Stimulated activated CD4-positive, alpha-beta T cell treated with anti-CD3 and anti-CD28 coated beads, Interleukin-4, amount 100 ng/mL, for 1 hour (primary cell): Measurements from ENCODE around the gene ANGEL1.

Source experiments
- DNase-seq: peaks from one replicate; pipeline ENCODE4 v3.0.0-alpha.2; 2020

The ANGEL1 gene

DNA sequence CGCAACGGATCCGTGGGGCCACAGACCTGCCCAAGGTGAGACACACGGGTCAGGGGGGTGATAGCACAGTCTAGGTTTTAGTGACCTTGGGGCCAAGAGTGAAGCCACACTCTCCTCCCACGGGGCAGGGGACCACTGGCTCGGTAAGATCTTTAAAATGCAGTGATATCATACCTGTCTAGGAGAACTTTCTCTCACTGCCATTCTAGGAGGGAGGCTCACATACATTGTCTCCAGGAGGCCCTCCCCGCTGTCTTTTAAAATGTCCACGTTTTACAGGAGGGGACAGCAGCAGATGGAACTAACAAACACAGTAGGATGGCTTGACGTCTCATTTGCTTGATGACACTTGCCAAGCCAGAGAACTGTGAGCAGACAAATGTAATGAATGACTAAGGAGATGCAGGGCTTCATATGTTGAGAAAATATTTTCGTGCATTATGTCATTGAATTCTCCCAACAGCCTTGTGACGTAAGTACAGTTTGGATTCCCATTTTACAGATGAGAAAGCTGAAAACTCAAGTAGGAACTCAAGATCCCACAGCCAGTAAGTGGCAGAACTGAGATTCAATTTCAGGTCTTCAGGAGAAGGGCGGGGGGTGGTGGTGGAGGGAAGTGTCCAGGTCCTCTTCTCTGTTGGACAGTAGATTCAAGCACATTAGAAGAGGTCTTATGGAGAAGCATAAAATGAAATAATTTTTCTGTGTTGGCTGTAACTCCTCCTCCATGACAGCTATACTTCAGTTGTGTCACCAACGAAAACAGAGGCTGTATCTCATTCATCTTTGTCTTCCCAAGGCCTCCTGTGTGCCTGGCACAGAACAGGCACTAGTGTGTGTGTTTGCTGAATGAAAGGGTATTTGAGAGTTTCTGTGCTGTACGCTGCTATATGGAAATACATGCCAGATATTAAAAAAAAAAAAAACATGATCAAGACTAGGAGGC is 49.3 kb downstream of the ANGEL1 start:
- DNase-seq = no peak

DNA sequence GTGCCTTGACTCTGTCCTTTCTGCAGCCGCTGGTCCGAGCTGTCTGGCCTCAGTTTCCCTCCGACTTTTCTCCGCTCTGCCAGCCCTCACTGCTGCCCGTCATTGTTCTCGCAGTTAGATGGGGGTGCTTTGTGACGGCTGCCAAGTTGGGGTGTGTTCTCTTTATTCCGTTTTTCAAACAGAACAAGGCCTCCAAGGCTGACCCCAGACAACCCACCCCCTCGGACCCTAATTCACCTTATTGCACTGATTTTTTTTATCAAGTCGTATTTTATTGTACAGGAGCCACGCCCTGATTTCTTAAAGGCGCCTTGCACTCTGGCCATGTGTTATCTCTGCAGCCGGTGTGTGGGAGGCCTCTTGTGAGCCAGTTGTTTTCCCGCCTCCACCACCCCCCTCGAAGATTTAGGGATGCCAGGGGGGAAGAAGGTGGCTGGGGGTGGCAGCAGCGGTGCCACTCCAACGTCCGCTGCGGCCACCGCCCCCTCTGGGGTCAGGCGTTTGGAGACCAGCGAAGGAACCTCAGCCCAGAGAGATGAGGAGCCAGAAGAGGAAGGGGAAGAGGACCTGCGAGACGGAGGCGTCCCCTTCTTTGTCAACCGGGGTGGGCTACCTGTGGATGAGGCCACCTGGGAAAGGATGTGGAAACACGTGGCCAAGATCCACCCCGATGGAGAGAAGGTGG is 50.1 kb downstream of the ANGEL1 start:
- DNase-seq = no peak

DNA sequence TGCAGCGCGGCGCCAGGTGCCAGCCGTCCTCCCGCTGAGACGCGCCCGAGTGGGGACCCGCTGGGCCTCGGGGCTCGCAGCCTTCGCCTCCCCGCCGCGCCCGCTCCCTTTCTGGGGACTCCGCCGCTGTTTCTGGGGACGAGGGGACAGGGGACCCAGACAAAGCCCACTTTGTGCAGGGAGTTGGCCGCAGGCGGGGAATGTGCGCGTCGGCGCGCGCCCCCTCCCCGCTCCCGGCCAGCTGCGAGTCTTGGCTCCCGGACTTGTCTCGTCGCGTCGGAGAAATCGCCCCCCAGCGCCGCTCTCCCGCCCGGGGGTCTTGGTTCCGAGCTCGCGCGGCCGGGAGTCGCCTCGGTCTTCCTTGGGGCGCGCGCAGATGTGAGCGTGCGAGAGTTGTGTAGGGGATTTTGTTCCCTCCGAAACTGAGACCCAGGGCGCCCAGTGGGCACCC is 50.7 kb downstream of the ANGEL1 start:
- no peak for DNase-seq

DNA sequence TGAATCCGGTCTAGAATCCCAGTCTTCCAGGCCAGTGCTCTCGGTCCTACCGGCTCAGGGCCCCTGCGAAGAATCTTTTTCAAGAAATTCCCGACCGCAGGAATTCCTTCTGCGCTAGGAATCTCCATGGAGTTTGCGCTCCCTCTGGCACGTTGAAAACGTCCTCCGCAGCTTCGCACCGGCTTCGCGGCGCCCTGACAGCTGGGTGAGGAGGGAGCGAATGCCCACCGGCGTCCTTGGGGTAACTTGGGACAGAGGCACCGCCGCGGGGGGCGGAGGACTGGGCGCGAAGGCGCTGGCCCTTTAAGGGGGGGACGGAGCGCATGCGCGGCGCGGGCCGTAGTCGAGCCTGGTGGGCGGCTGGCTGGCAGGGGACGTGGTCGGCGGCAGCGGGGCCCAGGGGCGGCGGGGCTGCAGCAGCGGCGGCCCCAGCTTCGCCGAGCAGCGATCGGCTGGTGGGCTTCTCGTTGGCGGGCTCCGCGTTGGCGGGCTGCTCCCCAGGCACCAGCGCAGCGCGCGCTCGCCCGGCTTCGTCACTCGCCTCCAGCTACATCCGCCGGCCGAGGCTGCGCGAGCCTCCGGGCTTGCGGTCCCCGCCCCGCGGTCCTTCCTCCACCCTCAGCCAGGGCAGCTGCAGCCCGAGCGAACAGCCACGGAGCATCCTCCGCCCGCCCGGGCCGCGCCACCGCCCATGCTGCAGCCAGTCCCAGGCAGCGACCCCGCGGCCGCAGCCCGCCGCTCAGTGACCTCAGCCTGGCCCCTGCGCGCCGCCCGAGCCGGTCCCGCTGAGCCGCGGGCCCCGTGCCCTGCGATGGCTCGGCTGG is 51.3 kb downstream of the ANGEL1 start, which contains the start of gene VASH1:
Gene VASH1, plus strand, starts transcription at position 333 of the 824 bp plus-strand sequence. CDS start 1,354 bp downstream, outside the sequence.
- peak; percentile 60 for DNase-seq

DNA sequence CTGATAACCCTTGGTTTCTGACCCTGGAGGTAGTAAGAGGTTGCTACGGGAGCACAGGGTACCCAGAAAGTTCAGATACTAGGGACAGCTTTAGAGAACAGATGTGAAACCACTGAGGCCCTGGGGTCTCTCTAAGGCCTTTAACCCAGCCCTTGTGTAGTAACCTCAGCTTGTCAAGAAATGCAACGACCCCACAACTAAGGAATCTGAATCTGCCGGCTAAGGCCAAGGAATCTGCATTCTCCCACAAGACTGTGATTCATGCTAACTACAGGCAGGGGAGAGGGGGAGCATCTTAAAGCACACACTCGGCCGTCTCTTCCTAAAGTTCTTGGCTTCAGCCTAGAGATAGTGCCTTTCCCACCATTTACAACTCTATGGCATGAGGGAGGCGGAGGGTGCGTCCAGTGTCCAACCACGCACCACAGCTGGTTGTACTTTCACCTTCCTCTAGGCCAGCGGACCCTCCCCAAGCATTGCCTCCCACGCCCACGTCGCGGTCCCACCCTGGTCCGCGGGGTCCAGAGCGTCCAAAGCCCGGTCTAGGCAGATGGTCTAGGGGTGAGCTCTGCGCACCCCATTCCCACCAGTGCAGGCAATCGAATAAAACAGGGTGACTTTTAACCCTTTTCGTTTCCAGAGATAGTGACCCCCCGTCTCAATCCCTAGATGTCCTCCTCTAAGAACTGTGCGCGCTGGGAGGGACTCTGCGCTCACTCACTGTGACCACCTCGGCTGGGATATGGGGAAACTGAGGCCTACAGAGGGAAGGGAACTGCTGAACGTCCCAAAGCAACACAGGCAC is 52.1 kb downstream of the ANGEL1 start:
- DNase-seq = no peak

DNA sequence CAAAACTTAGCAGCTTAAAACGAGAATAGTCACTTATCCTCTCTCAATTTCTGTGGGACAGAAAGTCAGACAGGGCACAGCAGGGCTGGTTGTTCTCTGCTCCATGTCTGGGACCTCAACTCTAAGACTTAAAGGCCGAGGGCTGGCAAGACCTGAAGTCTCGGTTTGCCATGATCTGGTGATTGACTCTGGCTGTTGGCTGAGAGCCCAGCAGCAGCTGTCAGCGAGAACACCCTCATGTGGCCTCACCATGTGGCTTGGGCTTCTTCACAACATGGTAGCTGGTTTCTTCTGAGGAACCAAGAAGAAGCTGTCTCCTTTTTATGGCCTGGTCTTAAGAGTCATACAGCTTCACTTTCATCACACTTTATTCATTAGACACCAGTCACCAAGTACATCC is 53.1 kb downstream of the ANGEL1 start:
- no peak for DNase-seq

DNA sequence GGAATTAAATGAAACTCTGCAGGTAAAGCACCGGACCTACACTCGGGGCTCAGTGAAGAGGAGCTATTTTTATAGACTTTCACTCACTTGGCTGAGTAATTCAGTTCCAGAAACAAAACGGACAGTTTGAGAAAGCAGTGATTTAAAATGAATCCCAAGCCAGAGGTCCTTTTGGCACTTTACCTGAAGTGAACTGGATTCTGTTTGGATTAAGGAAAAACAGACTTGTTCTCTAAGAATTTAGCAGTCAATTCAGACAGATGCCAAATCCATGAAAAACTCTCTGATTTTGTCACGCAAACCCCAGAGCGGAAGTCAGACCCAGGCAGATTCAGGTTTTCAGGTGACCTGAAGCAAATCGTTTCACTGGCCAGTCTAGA is 56.3 kb downstream of the ANGEL1 start:
- no peak for DNase-seq

DNA sequence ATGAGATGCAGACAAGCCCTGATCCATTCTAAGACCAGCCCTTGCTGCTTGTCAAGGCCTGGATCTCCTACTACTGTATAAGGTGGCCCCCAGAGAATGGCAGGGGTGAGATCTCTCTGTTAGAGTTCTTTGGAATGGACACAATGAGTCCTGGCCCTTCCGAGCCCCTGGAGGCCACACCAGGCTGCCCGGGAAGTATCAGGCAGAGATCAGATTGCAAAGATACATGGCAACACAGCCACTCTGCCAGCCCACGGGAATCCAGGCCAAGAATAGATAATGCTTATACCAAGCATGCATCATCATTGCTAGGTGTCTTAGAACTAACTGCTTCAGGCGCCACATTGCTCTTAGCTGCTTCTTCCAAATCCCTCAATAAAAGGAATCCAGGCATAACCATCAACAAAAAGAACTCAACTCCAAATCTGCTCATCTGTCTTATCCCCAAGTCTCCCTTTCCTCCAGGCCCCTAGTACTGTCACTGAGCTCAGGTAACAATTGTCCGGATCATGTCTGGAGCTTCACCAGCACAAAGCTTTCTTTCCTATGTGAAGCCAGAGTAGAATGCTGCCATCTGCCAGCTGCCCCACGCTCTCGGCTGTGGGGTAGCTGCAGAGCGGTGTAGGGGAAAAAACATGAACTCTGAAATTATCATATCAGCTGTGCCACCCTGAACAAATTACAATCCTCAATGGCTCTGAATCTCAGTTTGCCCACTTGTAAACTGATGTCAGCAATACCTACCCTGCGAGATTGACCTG is 56.9 kb downstream of the ANGEL1 start:
- no peak for DNase-seq

DNA sequence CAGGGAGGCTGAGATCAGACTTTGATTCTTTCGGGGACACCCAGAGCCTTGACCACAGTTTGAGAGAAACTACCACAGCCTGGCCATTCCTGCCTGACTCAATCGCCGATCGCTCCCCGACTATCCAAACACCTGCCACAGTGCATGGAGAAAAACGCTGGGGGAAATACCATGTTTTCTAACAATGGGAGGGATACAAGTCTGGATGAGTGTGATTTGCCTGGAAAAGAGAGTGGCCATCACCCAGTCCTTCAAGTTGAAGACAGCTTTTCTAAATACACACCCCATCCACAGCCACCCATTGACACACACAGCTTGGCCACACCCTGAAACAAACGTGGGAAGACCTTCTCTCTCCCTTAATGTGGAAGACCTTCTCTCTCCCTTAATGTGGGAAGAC is 58.1 kb downstream of the ANGEL1 start:
- DNase-seq = no peak

DNA sequence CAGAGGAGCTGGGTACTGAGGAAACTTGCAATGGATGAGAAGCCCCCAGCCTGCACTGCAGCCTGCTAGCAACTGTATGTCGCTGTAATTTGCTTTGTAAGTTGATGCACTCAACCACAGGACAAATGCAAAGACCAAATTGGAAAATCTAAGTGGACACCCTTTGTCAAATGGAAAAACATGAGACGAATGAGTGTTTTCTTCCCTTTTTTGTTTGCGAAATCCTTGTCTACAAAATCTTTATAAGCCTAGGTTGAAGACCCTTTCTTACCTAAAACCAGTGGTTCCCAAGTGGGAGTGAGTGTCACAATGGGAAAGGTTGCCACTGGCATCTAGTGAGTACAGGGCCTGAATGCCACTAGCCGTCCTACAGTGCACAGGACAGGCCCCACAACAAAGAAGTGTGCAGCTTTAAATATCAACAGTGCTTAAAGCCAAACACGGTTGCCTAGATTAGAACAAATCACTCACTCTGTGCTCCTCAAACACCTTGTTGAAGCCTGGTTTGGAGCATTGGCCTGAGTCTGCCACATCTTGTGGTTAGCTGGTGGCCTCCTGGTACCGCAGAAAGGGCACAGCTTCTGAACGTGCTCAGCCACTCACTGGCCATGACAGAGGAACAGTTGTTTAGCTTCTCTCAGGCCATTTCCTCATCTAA is 59.0 kb downstream of the ANGEL1 start:
- no peak for DNase-seq

DNA sequence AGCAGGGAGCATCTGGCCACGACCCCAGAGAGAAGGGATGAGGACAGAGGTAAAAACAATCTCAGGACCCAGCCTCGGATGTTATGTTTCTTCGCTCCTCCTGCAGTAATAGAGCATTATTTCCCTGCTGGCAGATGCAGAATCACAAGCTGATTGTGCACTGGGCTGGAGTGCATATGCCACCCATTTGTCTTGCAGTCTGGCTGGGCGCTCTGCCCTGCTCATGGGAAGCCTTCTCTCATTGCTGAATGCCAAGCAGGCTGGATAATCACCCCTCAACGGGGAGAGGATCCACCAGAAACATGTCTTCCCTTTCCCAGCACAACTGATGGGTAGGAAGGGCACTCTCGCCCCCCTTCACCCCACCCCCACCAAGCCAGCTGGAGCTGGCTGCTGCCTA is 59.9 kb downstream of the ANGEL1 start:
- no peak for DNase-seq

DNA sequence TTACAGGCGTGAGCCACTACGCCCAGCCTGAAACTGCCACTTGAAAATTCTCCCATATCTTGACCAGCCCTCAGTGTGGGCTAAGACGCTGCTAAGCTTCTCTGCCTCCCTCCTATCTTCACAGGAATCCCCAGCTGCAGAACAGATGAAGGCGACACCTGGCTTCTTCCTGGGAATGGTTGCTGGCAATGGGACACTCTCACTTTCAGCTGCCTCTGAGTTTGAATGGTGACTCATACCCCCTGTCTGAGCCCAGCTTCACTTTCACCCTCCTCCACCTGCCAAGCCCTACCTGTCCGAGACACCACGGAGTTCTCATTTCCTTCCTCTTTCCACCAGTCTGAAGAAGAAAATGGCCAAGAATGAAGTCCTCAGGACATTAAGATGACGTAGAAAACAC is 69.7 kb downstream of the ANGEL1 start:
- DNase-seq = no peak

DNA sequence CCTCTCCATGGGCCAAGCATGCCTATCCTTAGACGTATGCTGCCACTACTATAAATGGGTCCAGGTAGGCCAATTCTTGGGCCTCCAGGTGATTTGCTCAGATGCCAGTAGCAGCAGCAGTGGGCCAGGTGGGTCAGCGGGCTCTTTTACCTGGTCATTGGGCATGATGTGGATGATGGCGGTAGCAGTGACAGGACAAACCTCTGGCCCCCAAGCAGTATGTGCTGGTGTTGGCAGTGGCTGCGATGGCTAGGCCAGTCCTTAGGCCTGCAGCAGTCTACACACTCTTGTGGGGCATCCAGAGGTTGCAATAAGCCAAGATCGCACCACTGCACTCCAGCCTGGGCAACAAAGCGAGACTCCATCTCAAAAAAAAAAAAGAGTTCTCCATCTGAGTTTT is 70.5 kb downstream of the ANGEL1 start:
- no peak for DNase-seq

DNA sequence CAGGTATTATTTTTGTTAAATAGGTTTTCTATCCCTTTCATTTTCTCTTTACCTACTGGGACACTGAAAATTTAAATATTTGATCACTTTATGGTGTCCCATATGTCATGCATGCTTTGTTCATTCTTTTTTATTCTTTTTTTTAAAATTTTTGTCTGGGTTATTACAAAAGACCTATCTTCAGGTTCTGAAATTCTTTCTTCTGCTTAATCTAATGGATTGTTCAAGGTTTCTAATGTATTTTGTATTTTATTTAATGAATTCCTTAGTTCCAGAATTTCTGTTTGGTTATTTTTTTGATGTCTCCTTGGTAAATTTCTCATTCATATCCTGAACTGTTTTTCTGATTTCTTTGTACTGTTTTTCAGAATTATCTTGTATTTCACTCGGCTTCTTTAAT is 71.6 kb downstream of the ANGEL1 start:
- DNase-seq = no peak
